Right atrium auricular region (tissue), 2 donors: ENCODE measurements around the gene FRY. TPM values are rescaled to one million over a fixed set of nuclear protein-coding genes. Genes with fewer than 3 reads are reported as not detected.
"Not testable (repeated sequence)": the region's sequence is repeated elsewhere in the genome, so short reads cannot be mapped to it uniquely, and the experiment has no call there.

Source experiments
- DNase-seq: peaks from one replicate; pipeline ENCODE4 v3.0.0-alpha.2; 2019; ENCODE audit warnings: low spot score
- H3K27ac ChIP-seq, 2 donors: fragments of 200-600 bp; sonication (generic); 1 replicate in 1 of 2; 2 replicates in 1 of 2; pipeline ENCODE4 v1.5.1; 2016 to 2019
- H3K27me3 ChIP-seq, 2 donors: fragments of 200-600 bp; sonication (generic); one replicate each; pipeline versions ENCODE4 v1.5.1 to v1.6.0; 2017 to 2019
- H3K36me3 ChIP-seq: fragments of 200-600 bp; sonication (generic); one replicate; pipeline ENCODE4 v1.5.1; 2016
- H3K4me1 ChIP-seq, 2 donors: fragments of 200-600 bp; sonication (generic); one replicate each; pipeline versions ENCODE4 v1.5.1 to v1.6.0; 2017 to 2019
- H3K4me3 ChIP-seq, 2 donors: fragments of 200-600 bp; sonication (generic); 1 replicate in 1 of 2; 2 replicates in 1 of 2; pipeline ENCODE4 v1.5.1; 2017 to 2019; ENCODE audit warnings: mild to moderate bottlenecking in 1 of 2, moderate library complexity in 1 of 2
- H3K9me3 ChIP-seq, 2 donors: fragments of 200-600 bp; sonication (generic); one replicate each; pipeline ENCODE4 v1.5.1; 2019
- CTCF ChIP-seq, 2 donors: fragments of 200-600 bp; sonication (generic); IDR thresholded peaks; one replicate each; pipeline ENCODE4 v1.5.1; 2019; ENCODE audit warnings: antibody characterized with exemption in 2 of 2
- total RNA-seq, 2 donors: library from RNA; depleted of rRNA; stranded (reverse); fragments of >200 nt; gene quantifications; one replicate each; pipeline ENCODE4 v1.1.0, GENCODE V29; 2016

Gene FRY
- total RNA-seq, result 100 to 1,000 TPM in 1 of 2 donors, 10 to 100 TPM in 1; 94.8 to 183 TPM

- H3K9me3 ChIP-seq, result no peaks in the 10 kb centered on the region
- H3K27me3 ChIP-seq, result no peaks in the 10 kb centered on the region
- peak; percentile 69 for DNase-seq
- H3K36me3 ChIP-seq, result no peaks in the 10 kb centered on the region
- peak; percentile 10 to 35 for TF ChIP-seq CTCF (IDR thresholded peaks at IDR 0.05)
- peak within 1 kb of the TSS; percentile 83 to 91 for H3K27ac ChIP-seq
- H3K4me3 ChIP-seq, result peak within 1 kb of the TSS; percentile 52 to 80
- peaks cover 0 to 17% of the 10 kb centered on the region in 2 donors for H3K4me1 ChIP-seq
These were observed at the start of gene FRY for GRCh38 chr13:32031025-32031814. FRY (plus strand) TSS chr13:32031774; CDS start chr13:32031796, 22 bp downstream.

- Histone ChIP-seq H3K4me3 (no peak overlapping the region), H3K27ac (no peak overlapping the region), H3K27me3 (no peaks in the 10 kb centered on the region), H3K4me1 (peaks cover 0 to 5% of the 10 kb centered on the region in 2 donors), H3K9me3 (no peaks in the 10 kb centered on the region), H3K36me3 (no peaks in the 10 kb centered on the region)
- DNase-seq, result no peak
- no peak for TF ChIP-seq CTCF (IDR thresholded peaks at IDR 0.05)
These were observed 49.5 kb upstream of the FRY start for GRCh38 chr13:31982124-31982523.

- DNase-seq, result peak; percentile 86
- H3K9me3 ChIP-seq, result no peaks in the 10 kb centered on the region
- no peak overlapping the region for H3K4me3 ChIP-seq
- H3K4me1 ChIP-seq, result peaks cover 0 to 5% of the 10 kb centered on the region in 2 donors
- no peak for TF ChIP-seq CTCF (IDR thresholded peaks at IDR 0.05)
- H3K36me3 ChIP-seq, result no peaks in the 10 kb centered on the region
- H3K27me3 ChIP-seq, result no peaks in the 10 kb centered on the region
- H3K27ac ChIP-seq, result no peak overlapping the region
These were observed 49.0 kb upstream of the FRY start for GRCh38 chr13:31982540-31982939.

GRCh38 chr13:31983696-31984095 lies 47.9 kb upstream of the FRY start:
- DNase-seq, H3K27me3 ChIP-seq, H3K4me3 ChIP-seq, H3K9me3 ChIP-seq, H3K27ac ChIP-seq, H3K4me1 ChIP-seq, H3K36me3 ChIP-seq: not testable (repeated sequence)

- not testable (repeated sequence) for H3K9me3 ChIP-seq, H3K36me3 ChIP-seq, H3K4me1 ChIP-seq, DNase-seq, H3K4me3 ChIP-seq, H3K27ac ChIP-seq, H3K27me3 ChIP-seq
These were observed 47.2 kb upstream of the FRY start for GRCh38 chr13:31984388-31984787.

GRCh38 chr13:31986676-31987470 lies 44.7 kb upstream of the FRY start:
- Histone ChIP-seq H3K27me3 (no peaks in the 10 kb centered on the region), H3K9me3 (no peaks in the 10 kb centered on the region), H3K4me3 (no peak overlapping the region), H3K36me3 (no peaks in the 10 kb centered on the region), H3K27ac (no peak overlapping the region), H3K4me1 (peaks cover 0 to 5% of the 10 kb centered on the region in 2 donors)
- DNase-seq, result no peak
- no peak for TF ChIP-seq CTCF (IDR thresholded peaks at IDR 0.05)
